T-helper 1 cell treated with Interleukin-12 subunit alpha and Interleukin-12 subunit beta and Interleukin-4 antibody, amounts not matched to agents 30 μg/mL and 1 μg/mL, for 36 hours (primary cell): ENCODE measurements around the gene TKFC.

Experiments used
- H3K27ac Mint-ChIP-seq: one replicate; pipeline ENCODE4 v1.8.0; 2021; ENCODE audit warnings: mild to moderate bottlenecking, mixed read lengths
- H3K27me3 Mint-ChIP-seq: one replicate; pipeline ENCODE4 v1.8.0; 2021; ENCODE audit warnings: low read depth, mixed read lengths
- H3K36me3 Mint-ChIP-seq: one replicate; pipeline ENCODE4 v1.8.0; 2021; ENCODE audit warnings: low read depth, mixed read lengths
- H3K4me1 Mint-ChIP-seq: one replicate; pipeline ENCODE4 v1.8.0; 2021; ENCODE audit warnings: low read depth, mixed read lengths
- H3K4me3 Mint-ChIP-seq: one replicate; pipeline ENCODE4 v1.8.0; 2021; ENCODE audit warnings: mild to moderate bottlenecking, moderate library complexity, mixed read lengths
- H3K9me3 Mint-ChIP-seq: one replicate; pipeline ENCODE4 v1.8.0; 2021; ENCODE audit warnings: mixed read lengths

The TKFC gene, protein sequence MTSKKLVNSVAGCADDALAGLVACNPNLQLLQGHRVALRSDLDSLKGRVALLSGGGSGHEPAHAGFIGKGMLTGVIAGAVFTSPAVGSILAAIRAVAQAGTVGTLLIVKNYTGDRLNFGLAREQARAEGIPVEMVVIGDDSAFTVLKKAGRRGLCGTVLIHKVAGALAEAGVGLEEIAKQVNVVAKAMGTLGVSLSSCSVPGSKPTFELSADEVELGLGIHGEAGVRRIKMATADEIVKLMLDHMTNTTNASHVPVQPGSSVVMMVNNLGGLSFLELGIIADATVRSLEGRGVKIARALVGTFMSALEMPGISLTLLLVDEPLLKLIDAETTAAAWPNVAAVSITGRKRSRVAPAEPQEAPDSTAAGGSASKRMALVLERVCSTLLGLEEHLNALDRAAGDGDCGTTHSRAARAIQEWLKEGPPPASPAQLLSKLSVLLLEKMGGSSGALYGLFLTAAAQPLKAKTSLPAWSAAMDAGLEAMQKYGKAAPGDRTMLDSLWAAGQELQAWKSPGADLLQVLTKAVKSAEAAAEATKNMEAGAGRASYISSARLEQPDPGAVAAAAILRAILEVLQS

DNA sequence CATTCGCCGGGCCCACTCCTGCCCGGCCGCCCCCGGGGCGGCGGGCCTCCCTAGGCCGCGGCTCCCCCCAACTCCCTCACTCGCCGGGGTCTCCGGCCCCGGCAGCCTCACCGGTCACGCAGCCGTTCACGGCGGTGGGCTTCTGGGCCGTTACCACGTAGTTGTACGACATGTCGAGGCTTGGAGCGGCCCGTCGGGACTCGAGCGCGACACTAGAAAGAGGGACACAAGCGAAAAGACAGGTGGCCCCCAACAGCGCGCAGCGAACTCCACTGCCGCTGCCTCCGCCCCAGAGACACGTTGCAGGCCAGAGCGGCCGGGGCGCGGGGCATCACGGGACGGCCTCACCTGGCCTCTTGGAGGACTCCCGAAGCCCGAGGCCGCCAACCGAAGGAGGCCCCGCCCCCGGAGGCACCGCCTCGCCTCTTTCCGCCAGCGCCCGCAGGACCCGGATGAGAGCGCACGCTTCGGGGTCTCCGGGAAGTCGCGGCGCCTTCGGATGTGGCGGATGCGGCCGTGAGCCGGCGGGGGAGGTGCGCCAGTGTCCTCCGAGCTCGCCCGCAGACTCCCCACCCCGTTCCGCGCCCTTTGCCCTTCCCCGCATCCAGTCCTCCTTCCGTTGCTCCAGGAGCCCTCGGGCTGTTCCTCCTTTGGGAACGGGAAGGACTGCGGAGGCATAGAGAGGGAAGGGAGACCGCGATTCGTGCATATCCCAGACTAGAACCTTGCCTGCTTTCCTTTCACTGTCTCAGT, at the start of gene TKFC, which contains the start of gene DDB1:
TSS of gene TKFC (plus strand) at position 432 of the 753 bp plus-strand sequence. CDS start 1,501 bp downstream, outside the sequence.
TSS of gene DDB1 (minus strand) at position 309 of the 753 bp plus-strand sequence. CDS start at position 172, 137 bp downstream.
- H3K9me3 Mint-ChIP-seq = no peaks in the 10 kb centered on the region
- H3K4me3 Mint-ChIP-seq = peak within 1 kb of the TSS; percentile 96
- no peaks in the 10 kb centered on the region for H3K27me3 Mint-ChIP-seq
- peak within 1 kb of the TSS; percentile 97 for H3K27ac Mint-ChIP-seq
- H3K36me3 Mint-ChIP-seq = peaks cover 27% of the 10 kb centered on the region
- H3K4me1 Mint-ChIP-seq = peaks cover 46% of the 10 kb centered on the region

DNA sequence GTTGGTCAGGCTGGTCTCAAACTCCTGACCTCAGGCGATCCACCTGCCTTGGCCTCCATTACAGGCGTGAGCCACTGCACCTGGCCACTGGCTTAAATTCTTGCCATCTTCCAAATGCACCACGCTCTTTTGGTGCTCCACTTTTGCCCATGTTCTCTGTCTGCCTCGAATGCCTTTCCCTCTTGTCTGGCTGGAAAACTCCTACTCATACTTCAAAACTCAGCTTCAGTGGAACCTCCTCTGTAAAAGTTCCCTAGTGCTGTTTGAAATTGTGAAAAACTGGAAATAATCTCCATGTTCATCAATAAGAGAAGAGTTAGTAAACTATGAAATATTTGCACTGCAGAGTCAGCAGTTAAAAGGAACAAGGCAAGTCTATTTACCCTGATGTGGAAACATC, 49.4 kb upstream of the TKFC start:
- Mint-ChIP-seq H3K4me3 (no peak overlapping the region), H3K27ac (no peak overlapping the region), H3K4me1 (peaks cover 3% of the 10 kb centered on the region), H3K27me3 (no peaks in the 10 kb centered on the region), H3K36me3 (peaks cover 2% of the 10 kb centered on the region), H3K9me3 (no peaks in the 10 kb centered on the region)

DNA sequence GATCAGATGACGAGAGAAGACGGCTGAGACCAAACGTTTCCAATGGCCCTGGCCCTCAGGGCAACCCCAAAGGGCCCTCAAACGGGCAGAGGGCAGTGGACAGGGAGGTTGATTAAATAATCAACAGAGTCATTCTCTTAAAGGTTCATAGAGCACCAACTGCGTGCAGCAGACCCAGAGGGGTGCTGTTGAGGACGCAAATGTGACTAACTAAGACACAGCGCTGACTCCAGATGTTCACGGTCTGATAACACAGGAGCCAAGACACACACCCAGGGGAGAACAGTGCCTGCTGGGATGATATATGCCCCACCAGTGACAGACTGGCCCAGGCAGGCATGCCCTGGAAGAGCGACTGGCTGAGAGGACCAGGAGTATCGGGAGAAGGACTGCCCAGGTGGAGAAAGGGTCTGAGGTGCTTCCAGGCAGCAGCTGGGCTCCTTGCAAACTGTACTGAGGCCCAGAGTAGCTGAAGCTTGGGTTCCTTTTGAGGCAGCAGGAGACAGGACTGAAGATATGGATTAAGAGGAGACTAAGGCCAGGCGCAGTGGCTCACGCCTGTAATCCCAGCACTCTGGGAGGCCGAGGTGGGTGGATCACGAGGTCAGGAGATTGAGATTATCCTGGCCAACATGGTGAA, 45.6 kb upstream of the TKFC start:
- Mint-ChIP-seq H3K4me3 (no peak overlapping the region), H3K27me3 (peaks cover 4% of the 10 kb centered on the region), H3K27ac (no peak overlapping the region), H3K36me3 (peaks cover 2% of the 10 kb centered on the region), H3K9me3 (no peaks in the 10 kb centered on the region), H3K4me1 (no peaks in the 10 kb centered on the region)

DNA sequence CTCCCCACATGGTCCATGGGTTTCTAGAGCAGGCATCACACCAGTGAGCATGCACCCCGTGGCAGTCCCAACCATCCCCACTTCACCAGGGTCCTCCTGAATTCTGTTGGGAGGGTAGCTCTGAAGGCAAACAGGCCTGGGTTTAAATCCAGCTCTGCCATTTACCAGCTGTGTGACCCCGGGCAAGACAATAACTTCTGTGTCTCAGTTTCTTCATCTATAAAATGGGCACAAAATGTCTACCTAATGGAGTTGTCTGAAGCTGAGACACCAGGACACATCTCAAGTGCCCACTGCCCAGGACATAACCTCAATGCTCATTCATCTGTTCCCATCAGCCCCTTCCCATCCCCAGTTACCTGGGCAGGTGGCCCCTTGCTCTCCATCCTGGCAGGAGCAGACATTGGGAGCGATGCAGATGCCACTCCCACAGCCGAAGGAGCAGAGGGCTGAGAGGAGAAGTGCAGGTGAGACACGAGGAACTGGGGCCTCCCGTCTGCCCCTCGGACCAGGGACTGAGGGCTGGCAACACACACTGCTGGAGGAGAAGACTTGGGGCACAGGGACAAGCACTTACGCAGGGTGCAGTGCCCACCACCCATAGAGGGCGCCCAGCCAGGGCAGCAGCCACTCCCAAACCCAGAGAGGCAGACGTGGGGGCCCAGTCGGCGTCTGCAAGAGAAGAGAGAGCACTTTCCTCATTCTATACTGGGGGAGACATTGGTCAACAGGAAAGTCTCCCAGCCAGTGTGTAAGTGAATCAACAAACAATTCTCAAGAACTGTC, 41.9 kb upstream of the TKFC start:
- Mint-ChIP-seq H3K4me3 (no peak overlapping the region), H3K36me3 (peaks cover 4% of the 10 kb centered on the region), H3K9me3 (no peaks in the 10 kb centered on the region), H3K4me1 (peaks cover 8% of the 10 kb centered on the region), H3K27me3 (peaks cover 17% of the 10 kb centered on the region), H3K27ac (no peak overlapping the region)

DNA sequence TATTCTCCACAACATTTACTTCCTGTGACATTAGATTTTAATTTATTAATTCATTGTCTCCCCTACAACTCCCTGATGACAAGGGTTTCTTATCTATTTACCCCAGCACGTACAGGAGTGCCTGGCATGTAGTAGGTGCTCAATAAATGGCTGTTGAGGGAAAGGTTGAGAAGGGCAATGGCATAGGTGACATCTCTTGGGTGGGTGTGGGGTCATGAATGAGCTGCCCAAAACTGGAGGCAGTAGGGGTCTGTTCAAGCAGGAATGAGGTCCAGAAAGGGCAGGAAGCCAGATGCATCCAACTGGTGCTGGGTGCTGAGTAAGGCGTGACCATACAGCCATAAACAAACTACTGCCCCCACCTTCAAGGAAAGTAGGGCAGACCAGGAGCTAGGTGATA, 40.7 kb upstream of the TKFC start:
- no peak overlapping the region for H3K27ac Mint-ChIP-seq
- H3K36me3 Mint-ChIP-seq = peaks cover 8% of the 10 kb centered on the region
- no peaks in the 10 kb centered on the region for H3K9me3 Mint-ChIP-seq
- H3K4me1 Mint-ChIP-seq = peaks cover 13% of the 10 kb centered on the region
- H3K27me3 Mint-ChIP-seq = peaks cover 17% of the 10 kb centered on the region
- H3K4me3 Mint-ChIP-seq = peak overlapping the region; percentile 5

DNA sequence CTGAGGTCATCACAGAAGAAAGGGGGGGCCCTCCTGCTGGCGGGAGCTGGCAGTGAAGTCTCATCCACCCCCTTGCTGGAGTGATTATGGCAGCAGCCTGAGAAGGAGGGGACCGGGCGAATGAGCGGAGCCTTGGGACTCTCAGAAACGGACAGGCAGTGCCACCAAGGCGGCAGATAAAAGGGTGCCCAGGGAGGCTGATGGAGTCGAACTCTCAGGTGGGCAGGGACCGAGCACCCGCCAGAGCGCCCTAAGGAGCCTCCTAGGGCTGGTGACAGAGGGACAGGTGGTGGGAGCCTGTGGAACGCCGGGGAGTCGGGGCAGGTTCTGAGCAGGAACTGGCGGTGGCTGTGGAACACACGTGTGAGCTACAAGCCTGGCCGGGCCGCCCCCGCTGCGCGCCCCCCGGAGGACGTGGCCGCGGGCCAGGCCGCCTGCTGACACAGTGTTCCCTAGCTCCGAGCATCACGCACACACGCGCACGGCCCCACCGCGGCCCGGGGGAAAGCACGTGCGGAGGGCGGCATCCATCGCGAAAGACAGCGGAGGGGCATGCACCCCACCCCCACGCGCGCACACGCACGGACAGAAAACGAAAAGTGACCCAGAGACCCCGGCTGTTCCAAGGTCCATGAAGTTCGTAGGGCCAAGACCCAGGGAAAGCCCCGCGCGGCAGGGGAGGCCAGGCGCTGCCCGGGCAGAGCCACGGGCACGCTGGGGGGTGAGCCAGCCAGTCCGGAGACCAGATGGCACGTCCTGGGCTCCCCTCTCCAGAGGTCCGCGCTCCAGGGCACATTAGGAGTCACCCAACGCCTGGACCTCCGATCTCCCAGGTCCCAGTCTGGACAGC, 38.9 kb upstream of the TKFC start:
- Mint-ChIP-seq H3K27ac (peak overlapping the region; percentile 29), H3K4me1 (peaks cover 27% of the 10 kb centered on the region), H3K4me3 (peak overlapping the region; percentile 80), H3K36me3 (peaks cover 18% of the 10 kb centered on the region), H3K9me3 (no peaks in the 10 kb centered on the region), H3K27me3 (peaks cover 17% of the 10 kb centered on the region)

DNA sequence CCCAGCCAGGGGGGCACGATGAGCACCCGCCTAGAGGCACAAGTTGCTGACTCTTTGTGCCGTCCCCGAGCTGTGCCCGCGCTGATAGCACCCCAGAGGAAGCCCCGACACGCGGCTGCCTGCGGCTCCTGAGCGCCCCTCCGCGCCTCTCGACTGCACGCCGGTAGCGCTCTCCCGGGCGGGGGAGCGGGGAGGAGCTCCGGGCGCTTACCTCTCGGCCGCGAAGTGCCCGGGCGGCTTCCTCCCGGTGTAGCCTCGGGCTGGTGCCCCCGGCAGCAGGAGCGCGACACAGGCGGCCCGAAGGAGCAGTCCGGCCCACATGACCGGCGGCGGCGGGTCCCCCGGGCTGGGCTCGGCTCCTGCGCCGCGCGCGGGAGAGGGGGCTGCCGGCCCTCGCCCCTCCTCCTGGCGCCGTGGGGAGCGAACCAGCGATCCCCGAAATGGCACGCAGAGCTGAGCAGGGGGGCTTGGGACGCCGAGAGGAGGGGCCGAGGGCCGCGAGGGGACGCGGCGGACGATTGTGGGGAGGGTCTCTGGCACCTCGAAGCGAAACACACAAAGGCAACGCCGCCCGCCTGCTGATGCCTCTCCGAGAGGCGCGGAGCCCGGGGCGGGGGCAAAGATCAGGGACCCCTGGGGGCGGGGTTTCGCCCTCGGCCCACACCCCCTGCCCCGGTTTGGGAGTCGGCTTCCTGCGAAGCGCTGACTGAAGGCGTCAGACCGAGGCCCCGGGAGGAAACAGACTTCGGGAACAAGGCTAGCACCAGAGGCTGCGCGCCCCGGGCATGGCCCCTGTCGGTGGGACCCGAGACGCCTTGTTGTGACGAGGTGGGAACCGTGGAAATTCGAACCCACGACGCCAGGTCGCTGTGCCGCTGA, 38.1 kb upstream of the TKFC start, which contains the start of gene VWCE:
TSS of gene VWCE (minus strand) at position 600 of the 879 bp plus-strand sequence. CDS start at position 321, 279 bp downstream.
- Mint-ChIP-seq H3K27me3 (peaks cover 17% of the 10 kb centered on the region), H3K36me3 (peaks cover 22% of the 10 kb centered on the region), H3K9me3 (no peaks in the 10 kb centered on the region), H3K27ac (peak within 1 kb of the TSS; percentile 52), H3K4me1 (peaks cover 30% of the 10 kb centered on the region), H3K4me3 (peak within 1 kb of the TSS; percentile 77)

DNA sequence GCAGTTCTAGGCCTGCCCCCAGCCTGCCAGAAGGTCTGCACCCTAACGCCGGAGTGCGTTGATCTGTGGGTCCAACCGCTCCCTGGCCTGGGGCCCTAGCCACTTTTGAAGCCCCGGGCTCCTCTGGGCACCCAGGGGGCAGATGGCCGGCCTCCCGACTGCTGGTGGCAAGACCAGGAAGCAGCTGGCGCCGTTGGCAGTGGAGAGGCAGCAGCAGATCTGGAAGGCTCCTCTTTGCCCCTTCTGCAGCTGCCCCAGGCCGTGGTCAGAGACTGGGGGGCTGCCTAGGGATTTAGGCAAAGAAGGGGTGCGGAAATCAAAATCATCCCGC, 37.5 kb upstream of the TKFC start:
- peaks cover 25% of the 10 kb centered on the region for H3K36me3 Mint-ChIP-seq
- peaks cover 17% of the 10 kb centered on the region for H3K27me3 Mint-ChIP-seq
- H3K4me1 Mint-ChIP-seq = peaks cover 30% of the 10 kb centered on the region
- no peak overlapping the region for H3K27ac Mint-ChIP-seq
- H3K9me3 Mint-ChIP-seq = no peaks in the 10 kb centered on the region
- peak overlapping the region; percentile 77 for H3K4me3 Mint-ChIP-seq

DNA sequence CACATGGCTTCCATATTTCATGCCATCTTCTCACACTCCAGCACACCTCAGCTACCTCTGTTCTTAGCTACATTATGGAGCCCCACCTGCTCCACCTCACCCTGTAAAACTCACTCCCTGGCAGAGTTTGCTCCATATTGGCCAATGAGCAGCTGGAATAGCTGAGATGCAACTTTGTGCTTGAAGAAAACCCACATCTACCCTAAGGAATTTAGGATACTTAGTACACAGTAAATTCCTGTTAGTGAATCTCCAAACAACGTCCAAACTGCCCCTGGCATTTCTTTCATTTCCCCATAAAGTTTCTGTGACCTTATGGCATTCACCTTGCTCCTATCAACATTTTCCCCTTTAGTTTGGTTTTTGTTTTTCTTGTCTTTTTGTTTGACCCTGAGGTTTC, 35.7 kb upstream of the TKFC start:
- H3K4me3 Mint-ChIP-seq = peak overlapping the region; percentile 5
- H3K36me3 Mint-ChIP-seq = peaks cover 38% of the 10 kb centered on the region
- H3K27me3 Mint-ChIP-seq = peaks cover 15% of the 10 kb centered on the region
- no peaks in the 10 kb centered on the region for H3K9me3 Mint-ChIP-seq
- peak overlapping the region; percentile 27 for H3K27ac Mint-ChIP-seq
- H3K4me1 Mint-ChIP-seq = peaks cover 30% of the 10 kb centered on the region

DNA sequence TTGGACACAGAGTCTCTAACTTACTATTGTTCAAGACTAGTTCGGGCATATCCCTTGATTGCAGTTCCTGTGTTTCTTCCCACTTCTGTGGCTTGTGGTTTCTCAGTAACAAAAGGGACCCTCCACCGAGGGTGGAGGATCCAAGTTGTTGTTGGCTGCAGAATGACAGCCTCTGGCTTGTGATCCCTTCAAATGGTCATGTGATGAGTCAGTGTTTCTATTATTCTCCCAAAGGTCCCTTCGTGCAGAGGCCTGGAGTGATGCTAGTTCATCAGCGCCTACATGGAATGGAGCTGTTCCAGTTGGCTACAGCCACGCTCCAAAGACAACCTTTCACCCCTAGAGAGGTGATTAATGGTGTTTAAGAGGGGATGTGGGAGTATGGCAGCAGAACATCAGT, 35.3 kb upstream of the TKFC start:
- H3K9me3 Mint-ChIP-seq = no peaks in the 10 kb centered on the region
- H3K4me3 Mint-ChIP-seq = peak overlapping the region; percentile 5
- peak overlapping the region; percentile 27 for H3K27ac Mint-ChIP-seq
- peaks cover 40% of the 10 kb centered on the region for H3K36me3 Mint-ChIP-seq
- peaks cover 13% of the 10 kb centered on the region for H3K27me3 Mint-ChIP-seq
- H3K4me1 Mint-ChIP-seq = peaks cover 30% of the 10 kb centered on the region

DNA sequence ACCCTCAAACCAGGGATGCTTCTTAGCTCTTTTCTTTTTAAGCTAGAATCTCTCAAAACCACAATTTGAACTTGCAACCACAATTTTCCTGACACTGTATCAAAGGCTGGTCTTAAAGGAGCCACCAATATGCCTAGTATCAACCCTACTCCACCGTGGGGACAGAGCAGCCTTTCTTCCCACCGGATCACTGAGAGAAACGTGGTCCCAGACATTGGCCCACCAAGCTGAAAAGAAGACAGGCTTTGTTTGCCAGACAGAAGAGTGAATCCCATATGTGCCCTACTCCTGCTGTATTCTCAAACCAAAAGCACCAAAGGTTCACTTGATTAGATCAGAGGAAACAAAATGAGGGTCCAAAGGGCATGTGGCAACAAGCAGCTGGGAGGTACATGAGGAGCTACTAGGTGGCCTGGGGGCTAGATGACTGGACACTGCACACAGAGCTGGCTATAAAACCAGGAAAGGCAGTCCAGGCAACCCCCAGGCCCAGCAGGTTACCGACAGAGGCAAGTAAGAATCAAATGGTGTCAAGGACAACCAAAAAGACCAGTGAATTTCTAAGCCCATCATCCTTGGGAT, 34.3 kb upstream of the TKFC start:
- H3K9me3 Mint-ChIP-seq = no peaks in the 10 kb centered on the region
- peaks cover 6% of the 10 kb centered on the region for H3K27me3 Mint-ChIP-seq
- H3K36me3 Mint-ChIP-seq = peaks cover 44% of the 10 kb centered on the region
- H3K4me3 Mint-ChIP-seq = no peak overlapping the region
- no peak overlapping the region for H3K27ac Mint-ChIP-seq
- H3K4me1 Mint-ChIP-seq = peaks cover 26% of the 10 kb centered on the region

DNA sequence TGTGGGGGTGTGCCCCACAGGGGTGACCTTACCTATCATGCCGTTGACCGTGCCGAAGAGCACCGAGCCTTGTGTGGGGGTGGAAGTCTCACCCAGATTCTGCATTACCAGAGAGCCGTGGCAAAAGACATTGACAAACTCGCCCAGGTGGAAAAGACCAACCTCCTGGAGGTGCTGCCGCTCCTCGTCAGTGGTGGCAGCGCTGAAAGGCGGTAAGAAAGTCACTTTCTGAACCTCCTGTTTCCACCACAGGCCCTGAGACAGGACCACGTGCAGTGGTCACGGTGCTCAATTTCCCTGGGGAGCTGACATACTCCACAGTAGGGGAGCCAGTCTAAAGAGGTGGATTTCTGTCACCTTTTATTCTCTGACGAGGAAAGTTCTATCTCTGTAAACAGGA, 30.5 kb upstream of the TKFC start:
- Mint-ChIP-seq H3K27ac (no peak overlapping the region), H3K36me3 (peaks cover 46% of the 10 kb centered on the region)

More for the DNA sequence above, 30.5 kb upstream of the TKFC start:
- Mint-ChIP-seq H3K4me1 (peaks cover 15% of the 10 kb centered on the region), H3K9me3 (no peaks in the 10 kb centered on the region), H3K4me3 (no peak overlapping the region), H3K27me3 (no peaks in the 10 kb centered on the region)
